Stimulated activated CD4-positive, alpha-beta T cell treated with anti-CD3 and anti-CD28 coated beads, Interleukin-4, amount 100 ng/mL, for 1 hour (primary cell): ENCODE results near the gene SH2D3C.
"Not testable (repeated sequence)": the region's sequence is repeated elsewhere in the genome, so short reads cannot be mapped to it uniquely, and the experiment has no call there.

ENCODE experiments used
- DNase-seq: peaks from one replicate; pipeline ENCODE4 v3.0.0-alpha.2; 2020

Gene SH2D3C

GRCh38 chr9:127785023-127785932, 6.8 kb upstream of the SH2D3C start:
- peak; percentile 85 for DNase-seq

- peak; percentile 51 for DNase-seq
These were observed 4.9 kb upstream of the SH2D3C start for GRCh38 chr9:127783111-127784008.

GRCh38 chr9:127781806-127782205, 3.3 kb upstream of the SH2D3C start:
- DNase-seq, result no peak

- not testable (repeated sequence) for DNase-seq
These were observed 2.4 kb upstream of the SH2D3C start for GRCh38 chr9:127780909-127781308.

- DNase-seq, result no peak
These were observed 1.8 kb upstream of the SH2D3C start for GRCh38 chr9:127780126-127780885.

GRCh38 chr9:127779136-127779981, 893 bp upstream of the SH2D3C start:
- peak; percentile 43 for DNase-seq

- no peak for DNase-seq
These were observed 992 bp downstream of the SH2D3C start for GRCh38 chr9:127777368-127777980.

GRCh38 chr9:127776924-127777289, 1.6 kb downstream of the SH2D3C start:
- no peak for DNase-seq

- peak; percentile 70 for DNase-seq
These were observed 2.1 kb downstream of the SH2D3C start for GRCh38 chr9:127776195-127776923.

GRCh38 chr9:127773981-127774380, 4.5 kb downstream of the SH2D3C start:
- no peak for DNase-seq

GRCh38 chr9:127773272-127773671, 5.2 kb downstream of the SH2D3C start:
- no peak for DNase-seq

- no peak for DNase-seq
These were observed 5.9 kb downstream of the SH2D3C start for GRCh38 chr9:127772603-127773002.

- no peak for DNase-seq
These were observed 6.8 kb downstream of the SH2D3C start for GRCh38 chr9:127771570-127772189.

GRCh38 chr9:127770905-127771569, 7.4 kb downstream of the SH2D3C start:
- DNase-seq, result peak; percentile 95

- DNase-seq, result no peak
These were observed 7.9 kb downstream of the SH2D3C start for GRCh38 chr9:127770583-127770904.

GRCh38 chr9:127769929-127770582, 8.4 kb downstream of the SH2D3C start:
- DNase-seq, result no peak

GRCh38 chr9:127769101-127769500, 9.4 kb downstream of the SH2D3C start:
- DNase-seq, result no peak

- DNase-seq, result no peak
These were observed 9.8 kb downstream of the SH2D3C start for GRCh38 chr9:127768698-127769097.

GRCh38 chr9:127767909-127768331, 10.5 kb downstream of the SH2D3C start:
- no peak for DNase-seq
